HepG2 (cell line): ENCODE measurements around the gene STAM. TPM values are rescaled to one million over a fixed set of nuclear protein-coding genes. Genes with fewer than 3 reads are reported as not detected.

ENCODE experiments used
- AFF4 ChIP-seq: sonication (generic); formaldehyde crosslinking; IDR thresholded peaks from 2 replicates; pipeline ENCODE4 v1.4.0; 2020; ENCODE audit warnings: missing genetic modification reagents
- CREM ChIP-seq, 2 experiments: sonication (generic) in 1 of 2; formaldehyde crosslinking in 1 of 2; IDR thresholded peaks; 2 replicates each; pipeline versions ENCODE4 v1.4.0 to v1.6.1; 2016 to 2020; ENCODE audit warnings: antibody characterized with exemption in 1 of 2, mild to moderate bottlenecking in 1 of 2, missing genetic modification reagents in 1 of 2
- FOXP1 ChIP-seq, 2 experiments: fragments of 450-650 bp in 1 of 2; IDR thresholded peaks; 2 replicates each; pipeline ENCODE4 v1.6.1; 2017 to 2018; ENCODE audit warnings: antibody characterized with exemption in 1 of 2
- GATAD1 ChIP-seq: IDR thresholded peaks from 2 replicates; pipeline ENCODE4 v1.6.1; 2016; ENCODE audit warnings: missing genetic modification reagents, missing compliant biosample characterization
- GLI4 ChIP-seq: sonication (generic); formaldehyde crosslinking; IDR thresholded peaks from 2 replicates; pipeline ENCODE4 v1.5.1; 2020; ENCODE audit warnings: missing genetic modification reagents, mild to moderate bottlenecking, moderate library complexity, borderline replicate concordance
- HBP1 ChIP-seq: IDR thresholded peaks from 2 replicates; pipeline ENCODE4 v1.6.1; 2016; ENCODE audit warnings: low read depth, control low read depth
- IRF2 ChIP-seq: IDR thresholded peaks from 2 replicates; pipeline ENCODE4 v1.6.1; 2018; ENCODE audit warnings: missing genetic modification reagents, missing compliant biosample characterization
- JARID2 ChIP-seq: sonication (generic); formaldehyde crosslinking; IDR thresholded peaks from 2 replicates; pipeline ENCODE4 v1.8.1; 2023; ENCODE audit warnings: missing genetic modification reagents, inconsistent platforms; ENCODE audit not compliant: insufficient replicate concordance
- JUNB ChIP-seq: sonication (generic); formaldehyde crosslinking; IDR thresholded peaks from 2 replicates; pipeline ENCODE4 v1.8.0; 2022; ENCODE audit warnings: missing genetic modification reagents, mild to moderate bottlenecking, borderline replicate concordance
- KDM5A ChIP-seq: fragments of 200-600 bp; sonication (generic); IDR thresholded peaks from 2 replicates; pipeline ENCODE4 v1.7.0; 2018; ENCODE audit warnings: antibody characterized with exemption, mild to moderate bottlenecking, low read length, borderline replicate concordance
- NR3C1 ChIP-seq: sonication (generic); formaldehyde crosslinking; IDR thresholded peaks from 2 replicates; pipeline ENCODE4 v1.4.0; 2020; ENCODE audit warnings: missing genetic modification reagents
- PHB2 ChIP-seq: fragments of 450-650 bp; IDR thresholded peaks from 2 replicates; pipeline ENCODE4 v1.6.1; 2018; ENCODE audit not compliant: partially characterized antibody
- RBM39 ChIP-seq: fragments of 200-400 bp; formaldehyde crosslinking; IDR thresholded peaks from one replicate; pipeline ENCODE4 v1.6.1; 2018; ENCODE audit warnings: antibody characterized with exemption, mild to moderate bottlenecking, low read depth, low read length; ENCODE audit not compliant: poor library complexity, severe bottlenecking
- SUZ12 ChIP-seq: fragments of 150-350 bp; IDR thresholded peaks from 2 replicates; pipeline ENCODE4 v1.6.1; 2014; ENCODE audit warnings: low read depth, low read length
- ZMYM2 ChIP-seq: sonication (generic); formaldehyde crosslinking; IDR thresholded peaks from 2 replicates; pipeline ENCODE4 v1.8.0; 2022; ENCODE audit warnings: mild to moderate bottlenecking, missing genetic modification reagents
- ZNF3 ChIP-seq: IDR thresholded peaks from 2 replicates; pipeline ENCODE4 v1.7.0; 2017; ENCODE audit warnings: inconsistent platforms
- ZNF609 ChIP-seq: sonication (generic); formaldehyde crosslinking; IDR thresholded peaks from 2 replicates; pipeline ENCODE4 v1.4.0; 2020; ENCODE audit warnings: mild to moderate bottlenecking, missing genetic modification reagents, borderline replicate concordance
- ZNF652 ChIP-seq: IDR thresholded peaks from 2 replicates; pipeline ENCODE4 v1.6.1; 2016; ENCODE audit warnings: low read depth, borderline replicate concordance
- ZNF816 ChIP-seq: sonication (generic); formaldehyde crosslinking; IDR thresholded peaks from 2 replicates; pipeline ENCODE4 v1.8.0; 2022; ENCODE audit warnings: missing genetic modification reagents, mild to moderate bottlenecking, borderline replicate concordance
- polyA plus RNA-seq, 8 experiments: library from polyadenylated mRNA; depleted of rRNA in 3 of 8; stranded (reverse) in 7 of 8; unstranded in 1 of 8; fragments of >200 nt; fragmentation: Illumina TruSeq in 4 of 8; extraction: Trizol in 4 of 8; gene quantifications; 2 replicates each; pipeline versions ENCODE4 v1.2.1 to v1.2.3, GENCODE V29; 2011 to 2016; ENCODE audit warnings: low read depth in 4 of 8, missing spikeins in 1 of 8, mixed read lengths in 1 of 8; ENCODE audit not compliant: insufficient read depth in 1 of 8
- total RNA-seq, 5 experiments: library from RNA; depleted of rRNA; stranded (reverse); fragments of >200 nt; fragmentation: Illumina TruSeq; extraction: Trizol; gene quantifications; 2 replicates each; pipeline ENCODE4 v1.2.3, GENCODE V29; 2016; ENCODE audit warnings: low read depth in 1 of 5

The STAM gene
- total and polyA plus RNA-seq, 2 of the 13 experiments (the other 11 are each of a cell fraction or from before 2014, with no cell fraction given): 19.5 to 25.1 TPM

GRCh38 chr10:17673471-17674061 is 29.6 kb downstream of the STAM start (continued):
- no peak for TF ChIP-seq PHB2
- peak; percentile 64; the same call in 1 of the 2 replicates for TF ChIP-seq CREM (IDR thresholded peaks at IDR 0.05)
- TF ChIP-seq CREM (CRISPR knock-in tag; IDR thresholded peaks at IDR 0.05): no peak
- TF ChIP-seq JUNB (CRISPR knock-in tag): peak; percentile 37; the same call in 1 of the 2 replicates
- TF ChIP-seq GATAD1 (CRISPR knock-in tag): no peak
- no peak for TF ChIP-seq JARID2 (CRISPR knock-in tag)
- TF ChIP-seq AFF4 (CRISPR knock-in tag): no peak
- no peak for TF ChIP-seq ZMYM2
- no peak for TF ChIP-seq FOXP1 (IDR thresholded peaks at IDR 0.05)
- no peak for TF ChIP-seq FOXP1 (CRISPR knock-in tag; IDR thresholded peaks at IDR 0.05)
- peak; percentile 49; the same call in 1 of the 2 replicates for TF ChIP-seq ZNF652 (CRISPR knock-in tag)
- TF ChIP-seq RBM39: no peak
- no peak for TF ChIP-seq SUZ12
- no peak for TF ChIP-seq IRF2
- TF ChIP-seq HBP1 (CRISPR knock-in tag): no peak
- TF ChIP-seq GLI4 (CRISPR knock-in tag): no peak
- no peak for TF ChIP-seq ZNF816 (CRISPR knock-in tag)
- no peak for TF ChIP-seq KDM5A
- TF ChIP-seq NR3C1 (CRISPR knock-in tag): no peak
- TF ChIP-seq ZNF3 (CRISPR knock-in tag): no peak
- TF ChIP-seq ZNF609 (CRISPR knock-in tag): 0 out of 2 replicates have a peak, but pooled peaks have one; percentile 29
